ENCODE results near the gene AATF. TPM values are rescaled to one million over a fixed set of nuclear protein-coding genes. Genes with fewer than 3 reads are reported as not detected.

Gene AATF
- polyA plus RNA-seq, 1 donor from 2014 or later = 12.7 TPM

DNA sequence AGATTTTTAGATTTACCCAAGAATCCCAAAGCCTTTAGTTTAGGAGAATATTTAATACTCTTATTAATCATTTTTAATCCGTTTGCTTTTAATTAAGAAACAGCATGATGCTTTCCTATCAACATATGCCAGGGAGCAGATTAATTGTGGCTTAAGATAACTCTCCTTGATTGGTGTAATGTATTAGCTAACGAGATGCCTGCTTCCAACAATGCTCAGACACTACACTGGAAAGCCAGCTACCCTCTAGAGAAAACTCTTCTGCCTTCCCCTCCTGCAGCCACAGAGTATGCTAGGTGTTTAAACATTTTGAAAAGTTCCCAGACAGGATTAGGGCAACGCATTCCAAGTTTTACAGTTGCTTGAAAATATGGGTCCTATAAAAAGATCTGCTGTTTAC is 142.2 kb downstream of the AATF start:
- Histone ChIP-seq H3K9ac (ENCODE audit: low read length) (no peak overlapping the region), H4K20me1 (ENCODE audit: insufficient read depth) (no peaks in the 10 kb centered on the region), H2AFZ (ENCODE audit: low read depth, low read length) (no peak overlapping the region), H3K36me3 (ENCODE audit: insufficient read depth, low read length) (peaks cover 16% of the 10 kb centered on the region), H3F3A (ENCODE audit: insufficient read depth, low read length, poor library complexity, severe bottlenecking) (no peaks in the 10 kb centered on the region), H3K9me2 (ENCODE audit: insufficient read depth, low read length) (no peaks in the 10 kb centered on the region), H3K9me3 (ENCODE audit: low read length) (no peaks in the 10 kb centered on the region), H3K27me3 (ENCODE audit: insufficient read depth, low read depth, low read length) (no peaks in the 10 kb centered on the region), H3K4me2 (ENCODE audit: low read length) (no peak overlapping the region), H3K4me3 (ENCODE audit: low read length) (no peak overlapping the region), H3K79me2 (replicated peaks; ENCODE audit: insufficient read depth, low read length) (no peaks in the 10 kb centered on the region), H3K27ac (ENCODE audit: low read length) (no peak overlapping the region)
- TF ChIP-seq POLR2AphosphoS5 (IDR thresholded peaks at IDR 0.05) = no peak
- TF ChIP-seq EP300 (conservative IDR thresholded peaks at IDR 0.05; ENCODE audit: poor library complexity, severe bottlenecking) = no peak
- TF ChIP-seq, protein P1, sequence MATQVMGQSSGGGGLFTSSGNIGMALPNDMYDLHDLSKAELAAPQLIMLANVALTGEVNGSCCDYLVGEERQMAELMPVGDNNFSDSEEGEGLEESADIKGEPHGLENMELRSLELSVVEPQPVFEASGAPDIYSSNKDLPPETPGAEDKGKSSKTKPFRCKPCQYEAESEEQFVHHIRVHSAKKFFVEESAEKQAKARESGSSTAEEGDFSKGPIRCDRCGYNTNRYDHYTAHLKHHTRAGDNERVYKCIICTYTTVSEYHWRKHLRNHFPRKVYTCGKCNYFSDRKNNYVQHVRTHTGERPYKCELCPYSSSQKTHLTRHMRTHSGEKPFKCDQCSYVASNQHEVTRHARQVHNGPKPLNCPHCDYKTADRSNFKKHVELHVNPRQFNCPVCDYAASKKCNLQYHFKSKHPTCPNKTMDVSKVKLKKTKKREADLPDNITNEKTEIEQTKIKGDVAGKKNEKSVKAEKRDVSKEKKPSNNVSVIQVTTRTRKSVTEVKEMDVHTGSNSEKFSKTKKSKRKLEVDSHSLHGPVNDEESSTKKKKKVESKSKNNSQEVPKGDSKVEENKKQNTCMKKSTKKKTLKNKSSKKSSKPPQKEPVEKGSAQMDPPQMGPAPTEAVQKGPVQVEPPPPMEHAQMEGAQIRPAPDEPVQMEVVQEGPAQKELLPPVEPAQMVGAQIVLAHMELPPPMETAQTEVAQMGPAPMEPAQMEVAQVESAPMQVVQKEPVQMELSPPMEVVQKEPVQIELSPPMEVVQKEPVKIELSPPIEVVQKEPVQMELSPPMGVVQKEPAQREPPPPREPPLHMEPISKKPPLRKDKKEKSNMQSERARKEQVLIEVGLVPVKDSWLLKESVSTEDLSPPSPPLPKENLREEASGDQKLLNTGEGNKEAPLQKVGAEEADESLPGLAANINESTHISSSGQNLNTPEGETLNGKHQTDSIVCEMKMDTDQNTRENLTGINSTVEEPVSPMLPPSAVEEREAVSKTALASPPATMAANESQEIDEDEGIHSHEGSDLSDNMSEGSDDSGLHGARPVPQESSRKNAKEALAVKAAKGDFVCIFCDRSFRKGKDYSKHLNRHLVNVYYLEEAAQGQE (IDR thresholded peaks at IDR 0.05; ENCODE audit: borderline replicate concordance) = no peak
- TF ChIP-seq SMC3 (conservative IDR thresholded peaks at IDR 0.05; ENCODE audit: poor library complexity) = no peak
- TF ChIP-seq, protein P2, sequence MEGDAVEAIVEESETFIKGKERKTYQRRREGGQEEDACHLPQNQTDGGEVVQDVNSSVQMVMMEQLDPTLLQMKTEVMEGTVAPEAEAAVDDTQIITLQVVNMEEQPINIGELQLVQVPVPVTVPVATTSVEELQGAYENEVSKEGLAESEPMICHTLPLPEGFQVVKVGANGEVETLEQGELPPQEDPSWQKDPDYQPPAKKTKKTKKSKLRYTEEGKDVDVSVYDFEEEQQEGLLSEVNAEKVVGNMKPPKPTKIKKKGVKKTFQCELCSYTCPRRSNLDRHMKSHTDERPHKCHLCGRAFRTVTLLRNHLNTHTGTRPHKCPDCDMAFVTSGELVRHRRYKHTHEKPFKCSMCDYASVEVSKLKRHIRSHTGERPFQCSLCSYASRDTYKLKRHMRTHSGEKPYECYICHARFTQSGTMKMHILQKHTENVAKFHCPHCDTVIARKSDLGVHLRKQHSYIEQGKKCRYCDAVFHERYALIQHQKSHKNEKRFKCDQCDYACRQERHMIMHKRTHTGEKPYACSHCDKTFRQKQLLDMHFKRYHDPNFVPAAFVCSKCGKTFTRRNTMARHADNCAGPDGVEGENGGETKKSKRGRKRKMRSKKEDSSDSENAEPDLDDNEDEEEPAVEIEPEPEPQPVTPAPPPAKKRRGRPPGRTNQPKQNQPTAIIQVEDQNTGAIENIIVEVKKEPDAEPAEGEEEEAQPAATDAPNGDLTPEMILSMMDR (IDR thresholded peaks at IDR 0.05; ENCODE audit: poor library complexity, severe bottlenecking) = no peak
- TF ChIP-seq TAF1 (IDR thresholded peaks at IDR 0.05; ENCODE audit: low read depth) = no peak
- TF ChIP-seq EZH2 (IDR thresholded peaks at IDR 0.05; ENCODE audit: borderline replicate concordance, insufficient read depth, low read length, poor library complexity, severe bottlenecking) = no peak
- TF ChIP-seq RAD21 (conservative IDR thresholded peaks at IDR 0.05) = no peak
- TF ChIP-seq MXI1 (conservative IDR thresholded peaks at IDR 0.05; ENCODE audit: poor library complexity, severe bottlenecking) = no peak

DNA sequence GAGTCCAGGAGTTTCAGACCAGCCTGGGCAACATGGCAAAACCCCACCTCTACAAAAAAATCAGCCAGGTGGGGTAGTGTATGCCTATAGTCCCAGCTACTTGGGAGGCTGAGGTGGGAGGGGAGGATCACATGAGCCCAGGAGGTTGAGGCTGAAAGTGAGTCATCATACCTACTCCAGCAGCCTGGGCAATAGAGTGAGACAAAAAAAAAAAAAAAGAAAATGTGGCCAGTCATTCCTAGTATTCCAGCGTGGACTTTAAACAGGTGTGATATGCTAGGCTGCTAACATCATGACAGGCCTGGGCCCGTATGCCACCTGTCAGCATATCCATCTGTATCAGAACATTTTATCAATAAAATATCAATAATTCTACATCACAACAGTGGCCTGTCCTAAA is 143.3 kb downstream of the AATF start:
- Histone ChIP-seq H4K20me1 (ENCODE audit: insufficient read depth) (no peaks in the 10 kb centered on the region), H3K27ac (ENCODE audit: low read length) (no peak overlapping the region), H2AFZ (ENCODE audit: low read depth, low read length) (no peak overlapping the region), H3K9me3 (ENCODE audit: low read length) (no peaks in the 10 kb centered on the region), H3K9ac (ENCODE audit: low read length) (no peak overlapping the region), H3K36me3 (ENCODE audit: insufficient read depth, low read length) (peaks cover 10% of the 10 kb centered on the region), H3F3A (ENCODE audit: insufficient read depth, low read length, poor library complexity, severe bottlenecking) (no peaks in the 10 kb centered on the region), H3K9me2 (ENCODE audit: insufficient read depth, low read length) (no peaks in the 10 kb centered on the region), H3K27me3 (ENCODE audit: insufficient read depth, low read depth, low read length) (no peaks in the 10 kb centered on the region), H3K4me3 (ENCODE audit: low read length) (no peak overlapping the region), H3K79me2 (replicated peaks; ENCODE audit: insufficient read depth, low read length) (no peaks in the 10 kb centered on the region), H3K4me2 (ENCODE audit: low read length) (no peak overlapping the region)
- TF ChIP-seq, protein P1 (IDR thresholded peaks at IDR 0.05; ENCODE audit: borderline replicate concordance) = no peak
- no peak for TF ChIP-seq TAF1 (IDR thresholded peaks at IDR 0.05; ENCODE audit: low read depth)
- no peak for TF ChIP-seq EZH2 (IDR thresholded peaks at IDR 0.05; ENCODE audit: borderline replicate concordance, insufficient read depth, low read length, poor library complexity, severe bottlenecking)
- no peak for TF ChIP-seq POLR2AphosphoS5 (IDR thresholded peaks at IDR 0.05)
- TF ChIP-seq, protein P2 (IDR thresholded peaks at IDR 0.05; ENCODE audit: poor library complexity, severe bottlenecking) = no peak
- no peak for TF ChIP-seq RAD21 (conservative IDR thresholded peaks at IDR 0.05)
- TF ChIP-seq SMC3 (conservative IDR thresholded peaks at IDR 0.05; ENCODE audit: poor library complexity) = no peak
- no peak for TF ChIP-seq MXI1 (conservative IDR thresholded peaks at IDR 0.05; ENCODE audit: poor library complexity, severe bottlenecking)
- TF ChIP-seq EP300 (conservative IDR thresholded peaks at IDR 0.05; ENCODE audit: poor library complexity, severe bottlenecking) = no peak
